ENCODE measurements around the gene DUSP15.

Gene DUSP15

DNA sequence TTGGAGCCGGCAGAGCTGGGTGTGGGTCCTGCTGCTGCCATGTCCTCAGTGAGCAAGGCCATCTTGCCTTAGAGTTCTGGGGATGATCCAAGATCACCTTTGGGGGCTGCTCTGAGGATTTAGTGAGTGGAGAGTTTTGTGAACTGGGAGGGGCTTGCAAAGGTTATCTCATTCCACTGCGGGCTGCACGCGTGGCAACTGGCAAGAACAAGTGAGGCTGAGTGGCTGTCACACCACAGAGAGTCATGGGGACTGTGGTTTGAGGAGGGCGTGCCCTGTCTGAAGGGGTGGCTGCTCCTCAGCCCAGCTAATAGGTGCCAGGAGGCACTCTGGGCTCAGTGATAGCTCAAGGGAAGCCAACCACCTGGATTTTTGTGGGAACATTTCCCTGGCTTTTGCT lies 37.7 kb upstream of the DUSP15 start:
- Histone ChIP-seq H3K9ac (ENCODE audit: low read length) (no peak overlapping the region), H4K8ac (ENCODE audit: low read length) (no peak overlapping the region), H3K79me1 (replicated peaks; ENCODE audit: low read length, poor library complexity, severe bottlenecking) (no peaks in the 10 kb centered on the region), H3K23ac (ENCODE audit: low read length in 2 of 2) (no peak overlapping the region), H3K14ac (ENCODE audit: low read length in 2 of 2) (no peak overlapping the region), H3K27ac (ENCODE audit: low read length, poor library complexity, severe bottlenecking) (no peak overlapping the region), H3K4me3 (ENCODE audit: insufficient read depth in 1 of 2, low read depth in 1 of 2, low read length in 2 of 2) (no peak overlapping the region), H3K4me2 (ENCODE audit: low read length, poor library complexity, severe bottlenecking) (no peak overlapping the region), H3K9me3 (ENCODE audit: control insufficient read depth, low read length) (no peaks in the 10 kb centered on the region), H2BK5ac (ENCODE audit: low read depth, low read length, poor library complexity, severe bottlenecking) (no peak overlapping the region), H2AK5ac (ENCODE audit: low read length, severe bottlenecking) (no peak overlapping the region), H2AFZ (ENCODE audit: low read depth, low read length) (no peak overlapping the region), H3K18ac (ENCODE audit: low read depth in 1 of 2, low read length in 2 of 2) (no peak overlapping the region), H2BK12ac (ENCODE audit: low read length in 2 of 2) (no peak overlapping the region), H3K4me1 (ENCODE audit: control insufficient read depth, insufficient read depth, low read depth, low read length) (no peaks in the 10 kb centered on the region), H2BK15ac (ENCODE audit: low read depth, poor library complexity, severe bottlenecking) (no peak overlapping the region), H2BK120ac (ENCODE audit: low read depth, low read length) (no peak overlapping the region), H4K91ac (ENCODE audit: low read length) (no peak overlapping the region), H3K36me3 (ENCODE audit: control insufficient read depth in 1 of 2, insufficient read depth in 2 of 2, low read depth in 1 of 2, low read length in 2 of 2) (no peaks in the 10 kb centered on the region), H3K4ac (ENCODE audit: low read depth in 1 of 2, low read length in 2 of 2) (no peak overlapping the region), H3K27me3 (ENCODE audit: control insufficient read depth in 1 of 2, insufficient read depth in 1 of 2, low read length in 2 of 2) (peaks cover 27 to 40% of the 10 kb centered on the region in 2 experiments)
- DNase-seq, result no peak
- 81% methylated on average over 5 of the region's 5 CpGs for WGBS

DNA sequence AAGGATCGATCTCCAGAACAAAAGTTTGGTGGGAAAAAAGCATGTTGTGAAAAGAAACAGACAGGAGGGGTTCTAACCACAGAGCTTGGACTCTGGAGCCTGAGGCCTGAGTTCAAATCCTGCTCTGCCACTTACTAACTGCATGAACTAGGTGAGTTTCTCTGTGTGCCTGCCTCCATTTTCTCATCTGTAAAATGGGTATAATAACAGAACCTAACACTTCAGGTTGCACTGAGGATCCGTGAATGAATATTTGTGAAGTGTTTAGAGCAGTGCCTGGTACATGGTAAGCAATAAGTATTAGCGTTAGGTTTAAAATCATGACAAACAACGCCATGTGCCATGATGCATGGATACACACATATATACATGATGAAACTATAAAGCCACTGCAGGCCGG lies 36.7 kb upstream of the DUSP15 start:
- no peak for DNase-seq
- Histone ChIP-seq H3K27ac (ENCODE audit: low read length, poor library complexity, severe bottlenecking) (no peak overlapping the region), H3K23ac (ENCODE audit: low read length in 2 of 2) (no peak overlapping the region), H2BK15ac (ENCODE audit: low read depth, poor library complexity, severe bottlenecking) (no peak overlapping the region), H2AFZ (ENCODE audit: low read depth, low read length) (no peak overlapping the region), H4K91ac (ENCODE audit: low read length) (no peak overlapping the region), H3K9ac (ENCODE audit: low read length) (no peak overlapping the region), H2AK5ac (ENCODE audit: low read length, severe bottlenecking) (no peak overlapping the region), H2BK12ac (ENCODE audit: low read length in 2 of 2) (no peak overlapping the region), H3K4me3 (ENCODE audit: insufficient read depth in 1 of 2, low read depth in 1 of 2, low read length in 2 of 2) (no peak overlapping the region), H3K4me2 (ENCODE audit: low read length, poor library complexity, severe bottlenecking) (no peak overlapping the region), H3K4ac (ENCODE audit: low read depth in 1 of 2, low read length in 2 of 2) (no peak overlapping the region), H3K9me3 (ENCODE audit: control insufficient read depth, low read length) (no peaks in the 10 kb centered on the region), H3K18ac (ENCODE audit: low read depth in 1 of 2, low read length in 2 of 2) (no peak overlapping the region), H2BK120ac (ENCODE audit: low read depth, low read length) (no peak overlapping the region), H3K36me3 (ENCODE audit: control insufficient read depth in 1 of 2, insufficient read depth in 2 of 2, low read depth in 1 of 2, low read length in 2 of 2) (no peaks in the 10 kb centered on the region), H3K27me3 (ENCODE audit: control insufficient read depth in 1 of 2, insufficient read depth in 1 of 2, low read length in 2 of 2) (peaks cover 17 to 30% of the 10 kb centered on the region in 2 experiments), H2BK5ac (ENCODE audit: low read depth, low read length, poor library complexity, severe bottlenecking) (no peak overlapping the region), H4K8ac (ENCODE audit: low read length) (no peak overlapping the region), H3K14ac (ENCODE audit: low read length in 2 of 2) (no peak overlapping the region), H3K79me1 (replicated peaks; ENCODE audit: low read length, poor library complexity, severe bottlenecking) (no peaks in the 10 kb centered on the region), H3K4me1 (ENCODE audit: control insufficient read depth, insufficient read depth, low read depth, low read length) (no peaks in the 10 kb centered on the region)
- WGBS, result 89% methylated on average over 5 of the region's 5 CpGs

DNA sequence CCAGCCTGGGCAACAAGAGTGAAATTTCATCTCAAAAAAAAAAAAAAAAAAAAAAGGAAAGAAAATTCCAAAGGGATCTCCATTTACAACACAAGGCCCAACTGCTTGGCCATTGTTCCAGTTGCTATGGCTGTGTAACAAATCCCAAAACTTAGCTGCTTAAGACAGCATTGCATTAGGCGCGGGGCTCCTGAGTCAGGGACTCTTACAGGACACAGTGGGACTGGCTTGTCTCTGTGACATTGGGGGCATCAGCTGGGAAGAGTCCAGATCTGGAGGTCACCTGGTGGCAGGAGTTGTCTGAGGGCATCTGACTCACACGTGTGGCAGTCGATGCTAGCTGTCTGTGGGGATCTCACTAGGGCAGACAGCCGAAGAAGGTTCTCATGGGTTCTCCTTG lies 35.7 kb upstream of the DUSP15 start:
- H3K79me1 ChIP-seq (replicated peaks; ENCODE audit: low read length, poor library complexity, severe bottlenecking), result no peaks in the 10 kb centered on the region
- no peak overlapping the region for H3K4me3 ChIP-seq (ENCODE audit: insufficient read depth in 1 of 2, low read depth in 1 of 2, low read length in 2 of 2)
- WGBS, result 88% methylated on average over 5 of the region's 5 CpGs

DNA sequence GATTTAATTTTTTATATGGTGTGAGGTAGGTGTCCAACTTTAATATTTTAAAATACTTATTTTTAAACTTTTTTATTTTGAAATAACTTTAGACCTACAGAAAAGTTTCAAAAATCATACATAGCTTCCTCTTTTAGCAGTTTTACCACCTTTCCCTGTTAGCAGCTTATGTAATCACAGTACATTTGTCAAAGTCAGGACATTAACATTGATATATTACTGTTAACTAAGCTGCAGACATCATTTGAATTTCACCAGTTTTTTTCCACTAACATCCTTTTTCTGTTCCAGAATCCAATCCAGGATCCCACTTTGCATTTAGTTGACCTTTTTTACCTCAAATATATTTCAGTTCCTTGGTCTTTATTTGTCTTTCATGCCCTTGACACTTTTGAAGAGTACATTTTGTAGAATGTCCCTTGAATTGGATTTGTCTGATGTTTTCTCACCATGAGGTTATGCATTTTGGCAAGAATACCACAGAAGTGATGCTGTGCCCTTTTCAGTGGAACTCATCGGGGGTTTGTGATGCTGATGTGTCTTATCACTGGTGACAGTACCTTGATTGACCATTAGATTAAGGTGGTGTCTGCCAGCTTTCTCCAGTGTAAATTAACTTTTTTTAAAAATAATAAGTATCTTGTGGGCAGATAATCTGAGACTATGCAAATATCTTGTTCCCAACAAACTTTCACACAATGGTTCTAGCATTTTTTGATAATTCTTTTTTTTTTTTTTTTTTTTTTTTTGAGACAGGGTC lies 33.5 kb upstream of the DUSP15 start:
- H2BK120ac ChIP-seq (ENCODE audit: low read depth, low read length), result no peak overlapping the region

More for the DNA sequence above, 35.7 kb upstream of the DUSP15 start:
- Histone ChIP-seq H3K23ac (ENCODE audit: low read length in 2 of 2) (peak overlapping the region in 1 of 2 experiments; percentile 23), H3K9ac (ENCODE audit: low read length) (no peak overlapping the region), H4K91ac (ENCODE audit: low read length) (no peak overlapping the region), H2BK12ac (ENCODE audit: low read length in 2 of 2) (no peak overlapping the region), H2BK15ac (ENCODE audit: low read depth, poor library complexity, severe bottlenecking) (no peak overlapping the region), H3K36me3 (ENCODE audit: control insufficient read depth in 1 of 2, insufficient read depth in 2 of 2, low read depth in 1 of 2, low read length in 2 of 2) (no peaks in the 10 kb centered on the region), H2BK5ac (ENCODE audit: low read depth, low read length, poor library complexity, severe bottlenecking) (no peak overlapping the region), H3K14ac (ENCODE audit: low read length in 2 of 2) (no peak overlapping the region), H3K18ac (ENCODE audit: low read depth in 1 of 2, low read length in 2 of 2) (no peak overlapping the region), H2AFZ (ENCODE audit: low read depth, low read length) (no peak overlapping the region), H4K8ac (ENCODE audit: low read length) (no peak overlapping the region), H3K27ac (ENCODE audit: low read length, poor library complexity, severe bottlenecking) (no peak overlapping the region), H2BK120ac (ENCODE audit: low read depth, low read length) (no peak overlapping the region), H2AK5ac (ENCODE audit: low read length, severe bottlenecking) (no peak overlapping the region), H3K4me2 (ENCODE audit: low read length, poor library complexity, severe bottlenecking) (no peak overlapping the region), H3K27me3 (ENCODE audit: control insufficient read depth in 1 of 2, insufficient read depth in 1 of 2, low read length in 2 of 2) (peaks cover 17 to 28% of the 10 kb centered on the region in 2 experiments), H3K9me3 (ENCODE audit: control insufficient read depth, low read length) (no peaks in the 10 kb centered on the region), H3K4ac (ENCODE audit: low read depth in 1 of 2, low read length in 2 of 2) (no peak overlapping the region), H3K4me1 (ENCODE audit: control insufficient read depth, insufficient read depth, low read depth, low read length) (no peaks in the 10 kb centered on the region)
- no peak for DNase-seq

More for the DNA sequence above, 33.5 kb upstream of the DUSP15 start:
- Histone ChIP-seq H3K9me3 (ENCODE audit: control insufficient read depth, low read length) (no peaks in the 10 kb centered on the region), H3K14ac (ENCODE audit: low read length in 2 of 2) (no peak overlapping the region), H3K23ac (ENCODE audit: low read length in 2 of 2) (no peak overlapping the region), H3K4me2 (ENCODE audit: low read length, poor library complexity, severe bottlenecking) (no peak overlapping the region), H3K4me1 (ENCODE audit: control insufficient read depth, insufficient read depth, low read depth, low read length) (no peaks in the 10 kb centered on the region), H3K4me3 (ENCODE audit: insufficient read depth in 1 of 2, low read depth in 1 of 2, low read length in 2 of 2) (no peak overlapping the region), H3K27ac (ENCODE audit: low read length, poor library complexity, severe bottlenecking) (no peak overlapping the region), H2BK12ac (ENCODE audit: low read length in 2 of 2) (no peak overlapping the region), H2AK5ac (ENCODE audit: low read length, severe bottlenecking) (no peak overlapping the region), H3K36me3 (ENCODE audit: control insufficient read depth in 1 of 2, insufficient read depth in 2 of 2, low read depth in 1 of 2, low read length in 2 of 2) (no peaks in the 10 kb centered on the region), H2BK15ac (ENCODE audit: low read depth, poor library complexity, severe bottlenecking) (no peak overlapping the region), H3K9ac (ENCODE audit: low read length) (no peak overlapping the region), H4K91ac (ENCODE audit: low read length) (no peak overlapping the region), H3K79me1 (replicated peaks; ENCODE audit: low read length, poor library complexity, severe bottlenecking) (no peaks in the 10 kb centered on the region), H3K27me3 (ENCODE audit: control insufficient read depth in 1 of 2, insufficient read depth in 1 of 2, low read length in 2 of 2) (peaks cover 27 to 29% of the 10 kb centered on the region in 2 experiments), H3K4ac (ENCODE audit: low read depth in 1 of 2, low read length in 2 of 2) (no peak overlapping the region), H2AFZ (ENCODE audit: low read depth, low read length) (no peak overlapping the region), H4K8ac (ENCODE audit: low read length) (no peak overlapping the region), H3K18ac (ENCODE audit: low read depth in 1 of 2, low read length in 2 of 2) (no peak overlapping the region), H2BK5ac (ENCODE audit: low read depth, low read length, poor library complexity, severe bottlenecking) (no peak overlapping the region)
- DNase-seq, result no peak
- 100% methylated on average over 1 of the region's 1 CpG for WGBS

Measured in mesenchymal stem cell (in vitro differentiated cells and primary cell).